GM18870 (cell line): ENCODE results near the gene TBC1D10A.

Source experiments
- ATAC-seq: cut with Tn5 transposase; IDR thresholded peaks from one replicate; pipeline ENCODE4 v1.9.1; 2021; ENCODE audit warnings: moderate library complexity; ENCODE audit not compliant: unreplicated experiment

The TBC1D10A gene

GRCh38 chr22:30267382-30268302 is 59.1 kb downstream of the TBC1D10A start:
- no peak for ATAC-seq

GRCh38 chr22:30266445-30267381 is 60.0 kb downstream of the TBC1D10A start, which contains the start of gene OSM:
Gene OSM (minus strand): TSS chr22:30266851. CDS start chr22:30266799, 52 bp downstream.
- ATAC-seq, result no peak

GRCh38 chr22:30265823-30266444 is 60.8 kb downstream of the TBC1D10A start:
- ATAC-seq, result no peak

GRCh38 chr22:30265131-30265720 is 61.5 kb downstream of the TBC1D10A start:
- ATAC-seq, result no peak

- ATAC-seq, result no peak
Measured at GRCh38 chr22:30263883-30264282, 62.9 kb downstream of the TBC1D10A start.

- no peak for ATAC-seq
Measured at GRCh38 chr22:30262917-30263741, 63.6 kb downstream of the TBC1D10A start.

GRCh38 chr22:30262112-30262511 is 64.6 kb downstream of the TBC1D10A start:
- ATAC-seq, result no peak

GRCh38 chr22:30261134-30261533 is 65.6 kb downstream of the TBC1D10A start:
- ATAC-seq, result no peak

GRCh38 chr22:30260682-30261081 is 66.1 kb downstream of the TBC1D10A start:
- no peak for ATAC-seq

- no peak for ATAC-seq
Measured at GRCh38 chr22:30260276-30260675, 66.5 kb downstream of the TBC1D10A start.

- ATAC-seq, result no peak
Measured at GRCh38 chr22:30254314-30254713, 72.4 kb downstream of the TBC1D10A start.

- no peak for ATAC-seq
Measured at GRCh38 chr22:30253205-30253852, 73.4 kb downstream of the TBC1D10A start.

GRCh38 chr22:30252411-30253204 is 74.1 kb downstream of the TBC1D10A start:
- no peak for ATAC-seq

GRCh38 chr22:30251711-30252110 is 75.0 kb downstream of the TBC1D10A start:
- no peak for ATAC-seq

GRCh38 chr22:30250661-30251267 is 76.0 kb downstream of the TBC1D10A start:
- no peak for ATAC-seq

- ATAC-seq, result no peak
Measured at GRCh38 chr22:30250039-30250565, 76.6 kb downstream of the TBC1D10A start.
